HG02588 (cell line): ENCODE measurements around the gene ZNF343.
"Not testable (repeated sequence)": the region's sequence is repeated elsewhere in the genome, so short reads cannot be mapped to it uniquely, and the experiment has no call there.

ENCODE experiments used
- ATAC-seq: cut with Tn5 transposase; IDR thresholded peaks from one replicate; pipeline ENCODE4 v1.9.1; 2021; ENCODE audit warnings: mild to moderate bottlenecking, moderate library complexity; ENCODE audit not compliant: unreplicated experiment

The ZNF343 gene

DNA sequence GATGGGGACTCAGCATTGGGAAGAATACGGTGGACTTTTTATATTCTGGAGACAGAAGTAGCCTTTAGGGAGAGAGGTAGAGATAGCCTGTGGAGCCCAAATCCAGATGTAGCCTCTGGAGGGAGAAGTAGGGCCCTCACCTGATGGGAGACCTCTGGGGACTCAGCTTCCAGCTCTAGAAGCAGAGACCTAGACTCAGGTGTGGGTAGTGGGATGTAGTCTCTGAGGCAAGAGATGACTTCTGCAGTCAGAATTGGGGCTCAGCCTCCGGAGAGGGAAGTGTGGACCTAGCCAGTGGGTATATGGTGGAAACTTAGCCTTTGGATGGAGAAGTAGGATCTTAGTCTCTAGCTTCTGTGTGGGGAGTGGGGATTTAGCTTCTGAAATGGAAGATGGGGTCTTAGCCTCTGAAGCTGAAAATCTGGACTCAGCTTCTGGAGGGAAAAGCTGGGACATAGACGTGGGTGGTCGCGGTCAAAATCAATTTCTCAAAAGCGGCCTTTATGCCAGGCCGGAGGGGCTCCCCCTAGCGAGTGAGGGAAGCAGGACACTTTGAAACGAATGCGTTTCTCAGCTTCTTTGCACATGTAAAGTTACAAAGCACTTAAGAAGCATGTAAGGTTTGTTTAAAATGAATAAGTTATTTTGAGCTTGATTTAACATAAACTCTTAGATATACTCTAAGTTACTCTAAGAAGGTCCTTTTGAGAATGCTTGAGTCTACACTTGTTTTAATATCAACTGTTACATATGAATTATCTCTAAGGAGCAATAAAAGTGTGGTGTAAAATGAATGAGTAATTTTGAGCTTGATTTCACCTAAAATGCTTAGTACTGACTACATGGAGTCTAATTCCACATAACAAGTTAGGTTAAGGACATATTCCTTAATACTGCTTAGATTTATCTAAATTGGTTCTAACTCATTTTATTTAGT, 12.9 kb upstream of the ZNF343 start:
- no peak for ATAC-seq

- no peak for ATAC-seq
These were observed 11.9 kb upstream of the ZNF343 start for GRCh38 chr20:2520617-2521016.

- ATAC-seq = no peak
These were observed 10.5 kb upstream of the ZNF343 start for GRCh38 chr20:2519115-2519809.

- ATAC-seq = no peak
These were observed 9.8 kb upstream of the ZNF343 start for GRCh38 chr20:2518558-2518957.

DNA sequence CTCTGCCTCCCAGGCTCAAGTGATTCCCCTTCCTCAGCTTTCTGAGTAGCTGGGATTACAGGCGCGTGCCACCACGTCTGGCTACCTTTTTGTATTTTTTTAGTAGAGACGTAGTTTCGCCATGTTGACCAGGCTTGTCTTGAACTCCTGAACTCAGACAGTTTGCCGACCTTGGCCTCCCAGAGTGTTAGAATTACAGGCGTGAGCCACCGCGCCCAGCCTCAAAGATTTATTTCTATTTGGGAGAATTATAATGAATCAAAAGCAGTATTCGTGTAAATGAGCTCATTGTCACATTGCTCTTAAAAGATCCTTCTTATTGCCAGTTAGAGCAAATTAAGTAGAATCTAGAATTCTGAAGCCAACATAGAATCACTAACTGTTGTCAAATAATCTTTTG, 9.4 kb upstream of the ZNF343 start:
- ATAC-seq = no peak

- ATAC-seq = no peak
These were observed 7.7 kb upstream of the ZNF343 start for GRCh38 chr20:2516399-2516798.

GRCh38 chr20:2515203-2515602, 6.5 kb upstream of the ZNF343 start:
- no peak for ATAC-seq

DNA sequence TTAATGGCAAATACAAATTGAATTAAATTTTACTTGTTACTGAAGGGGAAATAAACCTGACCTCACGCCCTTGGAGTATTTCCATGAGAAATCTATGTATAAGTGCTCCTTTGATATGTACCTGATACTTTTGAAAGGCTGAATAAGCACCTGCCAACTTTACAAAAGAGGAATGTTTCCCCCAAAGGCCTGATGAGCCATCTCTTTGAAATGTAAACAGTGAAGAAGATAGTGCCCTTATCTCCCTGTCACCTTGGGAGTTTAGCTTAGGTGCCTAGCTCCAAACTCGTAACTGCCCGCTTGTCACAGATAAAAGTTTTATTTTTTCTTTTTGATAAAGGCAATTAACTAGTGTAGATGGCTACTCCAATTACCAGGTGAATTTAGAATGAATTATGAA, 1.1 kb upstream of the ZNF343 start:
- ATAC-seq = no peak

DNA sequence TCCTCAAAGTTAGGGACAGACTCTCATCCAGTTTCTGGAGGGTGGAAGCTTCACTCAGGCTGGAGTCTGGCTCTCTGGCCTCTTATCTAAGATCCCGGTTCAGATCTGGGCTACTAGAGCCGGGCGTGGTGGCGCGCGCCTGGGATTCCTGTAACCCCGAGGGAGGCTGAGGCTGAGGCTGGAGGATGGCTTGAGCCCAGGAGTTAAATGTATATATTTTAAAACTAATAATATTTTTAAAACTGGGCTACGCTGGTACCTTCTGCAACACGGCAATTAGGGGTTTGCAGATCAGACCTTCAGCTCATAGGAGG, 710 bp upstream of the ZNF343 start:
- no peak for ATAC-seq

- ATAC-seq = no peak
These were observed 662 bp downstream of the ZNF343 start for GRCh38 chr20:2507875-2508630.

DNA sequence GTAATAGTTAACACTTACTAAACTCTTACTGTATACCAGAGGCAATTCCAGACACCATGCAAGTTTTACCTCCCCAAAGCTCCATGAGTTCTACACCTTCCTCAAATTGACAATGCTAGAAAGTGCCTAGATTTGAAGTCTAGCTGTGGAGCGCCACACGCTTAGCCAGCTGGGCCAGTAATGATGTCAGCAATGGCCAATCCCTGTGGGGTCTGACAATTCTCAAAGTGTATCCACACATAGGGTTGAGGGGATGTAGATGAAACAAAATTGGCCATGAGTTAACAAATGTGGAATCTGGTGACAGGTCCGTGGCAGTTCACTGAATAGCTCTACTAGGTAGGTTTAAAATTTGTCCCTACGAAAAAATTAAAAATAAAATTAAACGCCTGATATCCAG, 1.3 kb downstream of the ZNF343 start:
- ATAC-seq = no peak

- ATAC-seq = not testable (repeated sequence)
These were observed 2.3 kb downstream of the ZNF343 start for GRCh38 chr20:2506426-2506825.

- not testable (repeated sequence) for ATAC-seq
These were observed 3.9 kb downstream of the ZNF343 start for GRCh38 chr20:2504803-2505202.

- ATAC-seq = not testable (repeated sequence)
These were observed 5.8 kb downstream of the ZNF343 start for GRCh38 chr20:2502808-2503384.

GRCh38 chr20:2485661-2486060, 23.1 kb downstream of the ZNF343 start:
- no peak for ATAC-seq

GRCh38 chr20:2485080-2485479, 23.6 kb downstream of the ZNF343 start:
- no peak for ATAC-seq

DNA sequence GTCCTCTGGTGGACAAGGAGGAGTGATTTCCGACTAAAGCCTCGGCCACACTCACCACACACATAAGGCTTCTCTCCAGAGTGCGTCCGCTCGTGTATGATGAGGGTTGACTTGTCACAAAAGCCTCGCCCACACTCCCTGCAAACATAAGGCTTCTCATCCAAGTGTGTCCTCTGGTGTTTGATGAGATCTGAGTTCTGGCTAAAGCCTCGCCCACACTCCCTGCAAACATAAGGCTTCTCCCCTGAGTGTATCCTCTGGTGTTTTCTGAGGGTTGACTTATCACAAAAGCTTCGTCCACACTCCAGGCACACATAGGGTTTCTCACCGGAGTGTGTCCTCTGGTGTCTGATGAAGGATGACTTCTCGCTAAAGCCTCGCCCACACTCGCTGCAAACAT, 25.2 kb downstream of the ZNF343 start:
- ATAC-seq = no peak

GRCh38 chr20:2480381-2480780, 28.3 kb downstream of the ZNF343 start:
- no peak for ATAC-seq

DNA sequence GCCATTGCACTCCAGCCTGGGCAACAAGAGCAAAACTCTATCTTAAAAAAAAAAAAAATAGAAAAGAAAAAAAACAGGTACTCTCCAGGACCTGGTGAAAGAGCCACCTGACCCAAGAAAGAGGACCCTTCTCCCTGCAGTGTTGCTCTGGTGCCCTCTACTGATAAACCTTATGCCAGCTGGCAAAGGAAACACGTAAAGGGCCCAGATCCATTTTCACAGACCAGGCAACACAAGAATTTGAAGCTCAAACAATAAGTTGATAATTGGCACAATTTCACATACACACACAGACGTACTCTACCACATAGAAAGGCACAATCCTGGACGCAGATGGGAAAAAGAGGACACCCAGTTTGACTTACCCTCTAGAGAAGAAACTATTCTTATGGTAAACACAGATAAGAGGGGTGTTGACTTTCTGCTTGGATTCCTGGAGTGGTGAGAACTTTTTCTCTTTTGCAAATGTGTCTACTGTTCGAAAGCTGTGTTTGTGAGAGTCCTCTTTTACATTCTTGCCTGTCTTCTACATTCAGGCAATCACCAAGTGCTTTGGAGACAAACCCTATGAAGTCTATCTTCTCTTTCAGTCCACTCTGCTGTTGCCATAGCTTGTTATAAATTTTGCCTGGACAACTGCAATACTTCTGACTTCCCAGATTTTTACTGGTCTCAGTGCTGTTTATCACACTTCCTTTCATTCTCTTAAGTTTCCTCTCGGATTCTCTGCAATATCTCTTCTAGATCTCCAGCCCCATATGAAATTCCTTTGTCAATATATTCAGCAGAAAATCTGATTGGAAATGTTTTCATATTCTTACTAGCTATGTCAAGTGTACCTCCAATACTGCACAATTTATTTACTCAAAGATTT, 31.7 kb downstream of the ZNF343 start:
- no peak for ATAC-seq
